Stimulated activated CD8-positive, alpha-beta memory T cell treated with anti-CD3 and anti-CD28 coated beads, Interleukin-12 subunit alpha, Interleukin-12 subunit beta, amount 100 ng/mL, for 24 hours (primary cell): ENCODE data around the gene MFNG.
"Not testable (repeated sequence)": the region's sequence is repeated elsewhere in the genome, so short reads cannot be mapped to it uniquely, and the experiment has no call there.

Source experiments
- DNase-seq: peaks from one replicate; pipeline ENCODE4 v3.0.0-alpha.2; 2020; ENCODE audit errors: extremely low read depth

The MFNG gene

GRCh38 chr22:37473437-37473946, 12.7 kb downstream of the MFNG start:
- no peak for DNase-seq

- DNase-seq, result no peak
These were observed 13.7 kb downstream of the MFNG start for GRCh38 chr22:37472418-37473006.

GRCh38 chr22:37471727-37472417, 14.3 kb downstream of the MFNG start:
- no peak for DNase-seq

- DNase-seq, result no peak
These were observed 16.1 kb downstream of the MFNG start for GRCh38 chr22:37470087-37470445.

- no peak for DNase-seq
These were observed 16.6 kb downstream of the MFNG start for GRCh38 chr22:37469416-37470086.

GRCh38 chr22:37468201-37468695, 17.9 kb downstream of the MFNG start:
- DNase-seq, result not testable (repeated sequence)

GRCh38 chr22:37467391-37467955, 18.7 kb downstream of the MFNG start:
- no peak for DNase-seq

GRCh38 chr22:37464181-37464580, 22.0 kb downstream of the MFNG start:
- no peak for DNase-seq

- no peak for DNase-seq
These were observed 23.2 kb downstream of the MFNG start for GRCh38 chr22:37462983-37463382.

GRCh38 chr22:37462436-37462835, 23.7 kb downstream of the MFNG start:
- DNase-seq, result no peak

GRCh38 chr22:37461961-37462360, 24.2 kb downstream of the MFNG start:
- no peak for DNase-seq

GRCh38 chr22:37460684-37461083, 25.5 kb downstream of the MFNG start:
- DNase-seq, result no peak

- no peak for DNase-seq
These were observed 27.0 kb downstream of the MFNG start for GRCh38 chr22:37459206-37459605.

GRCh38 chr22:37457093-37457893, 28.9 kb downstream of the MFNG start:
- DNase-seq, result peak; percentile 45

GRCh38 chr22:37456346-37456745, 29.8 kb downstream of the MFNG start:
- DNase-seq, result no peak

GRCh38 chr22:37455896-37456295, 30.3 kb downstream of the MFNG start:
- DNase-seq, result no peak

GRCh38 chr22:37454857-37455686, 31.1 kb downstream of the MFNG start:
- no peak for DNase-seq

- DNase-seq, result no peak
These were observed 32.5 kb downstream of the MFNG start for GRCh38 chr22:37453696-37454095.

GRCh38 chr22:37451218-37451617, 35.0 kb downstream of the MFNG start:
- no peak for DNase-seq

- no peak for DNase-seq
These were observed 36.7 kb downstream of the MFNG start for GRCh38 chr22:37449331-37450001.
